HepG2 (cell line): ENCODE data around the gene KRT15. TPM values are rescaled to one million over a fixed set of nuclear protein-coding genes. Genes with fewer than 3 reads are reported as not detected.
A peak's percentile ranks its signal among the peaks of the same experiment; 100 is the strongest.

ENCODE experiments used
- AGO2 ChIP-seq: fragments of 200-400 bp; formaldehyde crosslinking; optimal IDR thresholded peaks from 2 replicates; pipeline ENCODE3; 2017; ENCODE audit warnings: mild to moderate bottlenecking, low read depth, low read length, moderate library complexity
- BRCA1 ChIP-seq: sonication (generic); formaldehyde crosslinking; IDR thresholded peaks from 2 replicates; pipeline ENCODE4 v1.4.0; 2020; ENCODE audit warnings: missing genetic modification reagents
- CEBPB ChIP-seq: IDR thresholded peaks from 2 replicates; pipeline ENCODE4 v1.6.1; 2011; ENCODE audit warnings: low read depth, low read length, improper control_type of control experiment, borderline replicate concordance
- GATAD1 ChIP-seq: IDR thresholded peaks from 2 replicates; pipeline ENCODE4 v1.6.1; 2016; ENCODE audit warnings: missing genetic modification reagents, missing compliant biosample characterization
- HNRNPLL ChIP-seq: fragments of 200-400 bp; formaldehyde crosslinking; IDR thresholded peaks from 2 replicates; pipeline ENCODE4 v1.6.1; 2017; ENCODE audit warnings: mild to moderate bottlenecking, low read depth, low read length; ENCODE audit not compliant: poor library complexity, severe bottlenecking
- JUN ChIP-seq: sonication (generic); formaldehyde crosslinking; IDR thresholded peaks from 2 replicates; pipeline ENCODE4 v1.4.0; 2020; ENCODE audit warnings: mild to moderate bottlenecking, missing genetic modification reagents
- KDM5A ChIP-seq: fragments of 200-600 bp; sonication (generic); IDR thresholded peaks from 2 replicates; pipeline ENCODE4 v1.7.0; 2018; ENCODE audit warnings: antibody characterized with exemption, mild to moderate bottlenecking, low read length, borderline replicate concordance
- KDM5B ChIP-seq: sonication (generic); formaldehyde crosslinking; IDR thresholded peaks from 2 replicates; pipeline ENCODE4 v1.4.0; 2020; ENCODE audit warnings: missing genetic modification reagents, mild to moderate bottlenecking, borderline replicate concordance
- RBAK ChIP-seq: sonication (generic); formaldehyde crosslinking; IDR thresholded peaks from 2 replicates; pipeline ENCODE4 v1.5.1; 2020; ENCODE audit warnings: mild to moderate bottlenecking, missing genetic modification reagents
- STAG1 ChIP-seq: sonication (generic); formaldehyde crosslinking; IDR thresholded peaks from 2 replicates; pipeline ENCODE4 v1.4.0; 2020; ENCODE audit warnings: missing genetic modification reagents
- ZBTB21 ChIP-seq: sonication (generic); formaldehyde crosslinking; IDR thresholded peaks from 2 replicates; pipeline ENCODE4 v1.4.0; 2020; ENCODE audit warnings: missing genetic modification reagents
- ZEB1 ChIP-seq: IDR thresholded peaks from 2 replicates; pipeline ENCODE4 v1.6.1; 2012; ENCODE audit warnings: mild to moderate bottlenecking, low read depth, inconsistent platforms; ENCODE audit not compliant: insufficient replicate concordance
- ZMAT3 ChIP-seq: sonication (generic); formaldehyde crosslinking; conservative IDR thresholded peaks from 2 replicates; pipeline ENCODE4 v1.7.0; 2021; ENCODE audit warnings: missing genetic modification reagents
- ZNF501 ChIP-seq: sonication (generic); formaldehyde crosslinking; IDR thresholded peaks from 2 replicates; pipeline ENCODE4 v1.5.1; 2020; ENCODE audit warnings: mild to moderate bottlenecking, moderate library complexity, missing genetic modification reagents
- ZNF598 ChIP-seq: sonication (generic); formaldehyde crosslinking; IDR thresholded peaks from 2 replicates; pipeline ENCODE4 v1.5.1; 2020; ENCODE audit warnings: mild to moderate bottlenecking, missing genetic modification reagents, borderline replicate concordance
- polyA plus RNA-seq, 8 experiments: library from polyadenylated mRNA; depleted of rRNA in 3 of 8; stranded (reverse) in 7 of 8; unstranded in 1 of 8; fragments of >200 nt; fragmentation: Illumina TruSeq in 4 of 8; extraction: Trizol in 4 of 8; gene quantifications; 2 replicates each; pipeline versions ENCODE4 v1.2.1 to v1.2.3, GENCODE V29; 2011 to 2016; ENCODE audit warnings: low read depth in 4 of 8, missing spikeins in 1 of 8, mixed read lengths in 1 of 8; ENCODE audit not compliant: insufficient read depth in 1 of 8
- total RNA-seq, 5 experiments: library from RNA; depleted of rRNA; stranded (reverse); fragments of >200 nt; fragmentation: Illumina TruSeq; extraction: Trizol; gene quantifications; 2 replicates each; pipeline ENCODE4 v1.2.3, GENCODE V29; 2016; ENCODE audit warnings: low read depth in 1 of 5
- TF ChIP-seq, protein P1 (sequence below): sonication (generic); formaldehyde crosslinking; IDR thresholded peaks from 2 replicates; pipeline ENCODE4 v1.5.0; 2020; ENCODE audit warnings: mild to moderate bottlenecking, missing genetic modification reagents, moderate library complexity
- TF ChIP-seq, protein P2 (sequence below): sonication (generic); formaldehyde crosslinking; IDR thresholded peaks from 2 replicates; pipeline ENCODE4 v1.4.0; 2020; ENCODE audit warnings: missing genetic modification reagents
- TF ChIP-seq, protein P3 (sequence below): IDR thresholded peaks from 2 replicates; pipeline ENCODE4 v1.6.1; 2016; ENCODE audit warnings: low read depth, control low read depth
- TF ChIP-seq, protein P4 (sequence below): sonication (generic); formaldehyde crosslinking; IDR thresholded peaks from 2 replicates; pipeline ENCODE4 v1.4.0; 2020; ENCODE audit warnings: mild to moderate bottlenecking, missing genetic modification reagents
- TF ChIP-seq, protein P5 (sequence below): sonication (generic); formaldehyde crosslinking; IDR thresholded peaks from 2 replicates; pipeline ENCODE4 v1.5.0; 2020; ENCODE audit warnings: missing genetic modification reagents, mild to moderate bottlenecking, borderline replicate concordance
- TF ChIP-seq, protein P6 (sequence below): sonication (generic); formaldehyde crosslinking; IDR thresholded peaks from 2 replicates; pipeline ENCODE4 v1.8.1; 2023; ENCODE audit warnings: mild to moderate bottlenecking, missing genetic modification reagents

The KRT15 gene
- total and polyA plus RNA-seq, 2 of the 13 experiments (the other 11 are each of a cell fraction or from before 2014, with no cell fraction given) = 0.46 to 0.63 TPM

DNA sequence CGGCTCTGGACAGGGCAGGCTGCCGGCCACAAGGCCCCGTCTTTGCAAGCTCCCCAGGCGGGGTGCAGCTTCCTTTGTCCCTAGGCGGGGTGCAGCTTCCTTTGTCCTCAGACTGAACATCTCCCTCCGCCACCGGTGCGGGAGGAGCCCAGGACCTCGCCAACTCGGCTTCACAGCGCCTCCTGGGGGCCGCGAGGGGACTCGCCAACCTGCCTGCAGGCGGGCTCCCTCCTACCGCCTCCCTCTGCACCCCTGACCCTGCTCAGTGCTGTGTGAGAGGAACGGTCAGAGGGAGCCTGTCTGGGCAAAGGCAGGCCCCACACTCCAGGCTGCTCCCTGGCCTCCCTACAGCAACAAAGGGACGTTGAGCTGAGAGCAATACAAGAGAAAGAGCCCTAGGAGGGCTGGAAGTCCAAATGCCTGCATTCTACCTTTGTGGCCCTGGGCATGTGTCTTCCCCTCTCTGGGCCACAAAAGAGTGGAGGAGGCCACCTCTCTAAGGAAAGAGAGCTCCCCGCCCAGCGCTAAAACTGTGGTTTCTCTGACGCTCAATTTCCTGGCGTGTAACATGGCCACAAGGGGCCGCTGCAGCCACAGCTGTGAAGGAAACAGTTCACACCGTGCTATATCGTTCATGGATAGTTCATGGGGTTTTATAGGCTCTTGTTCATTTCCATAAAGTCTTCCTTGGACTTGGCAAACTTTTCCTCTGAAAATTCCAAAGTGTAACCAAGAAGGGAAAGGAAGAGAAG is 30.3 kb upstream of the KRT15 start (continued):
- TF ChIP-seq ZNF501 (CRISPR knock-in tag) = peak; percentile 66; the same call in 1 of the 2 replicates
- TF ChIP-seq ZNF598 = peak; percentile 62; the same call in 1 of the 2 replicates
- TF ChIP-seq, protein P1, sequence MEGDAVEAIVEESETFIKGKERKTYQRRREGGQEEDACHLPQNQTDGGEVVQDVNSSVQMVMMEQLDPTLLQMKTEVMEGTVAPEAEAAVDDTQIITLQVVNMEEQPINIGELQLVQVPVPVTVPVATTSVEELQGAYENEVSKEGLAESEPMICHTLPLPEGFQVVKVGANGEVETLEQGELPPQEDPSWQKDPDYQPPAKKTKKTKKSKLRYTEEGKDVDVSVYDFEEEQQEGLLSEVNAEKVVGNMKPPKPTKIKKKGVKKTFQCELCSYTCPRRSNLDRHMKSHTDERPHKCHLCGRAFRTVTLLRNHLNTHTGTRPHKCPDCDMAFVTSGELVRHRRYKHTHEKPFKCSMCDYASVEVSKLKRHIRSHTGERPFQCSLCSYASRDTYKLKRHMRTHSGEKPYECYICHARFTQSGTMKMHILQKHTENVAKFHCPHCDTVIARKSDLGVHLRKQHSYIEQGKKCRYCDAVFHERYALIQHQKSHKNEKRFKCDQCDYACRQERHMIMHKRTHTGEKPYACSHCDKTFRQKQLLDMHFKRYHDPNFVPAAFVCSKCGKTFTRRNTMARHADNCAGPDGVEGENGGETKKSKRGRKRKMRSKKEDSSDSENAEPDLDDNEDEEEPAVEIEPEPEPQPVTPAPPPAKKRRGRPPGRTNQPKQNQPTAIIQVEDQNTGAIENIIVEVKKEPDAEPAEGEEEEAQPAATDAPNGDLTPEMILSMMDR = peak; percentile 89
- peak; percentile 5; the same call in 1 of the 2 replicates for TF ChIP-seq GATAD1 (CRISPR knock-in tag)
- no peak for TF ChIP-seq AGO2
- TF ChIP-seq JUN = no peak
- peak; percentile 77; the same call in 1 of the 2 replicates for TF ChIP-seq RBAK
- peak; percentile 36 for TF ChIP-seq HNRNPLL
- no peak for TF ChIP-seq CEBPB
- TF ChIP-seq STAG1 (CRISPR knock-in tag) = peak; percentile 89
- TF ChIP-seq BRCA1 (CRISPR knock-in tag) = no peak
- TF ChIP-seq ZEB1 = no peak
- TF ChIP-seq, protein P2, sequence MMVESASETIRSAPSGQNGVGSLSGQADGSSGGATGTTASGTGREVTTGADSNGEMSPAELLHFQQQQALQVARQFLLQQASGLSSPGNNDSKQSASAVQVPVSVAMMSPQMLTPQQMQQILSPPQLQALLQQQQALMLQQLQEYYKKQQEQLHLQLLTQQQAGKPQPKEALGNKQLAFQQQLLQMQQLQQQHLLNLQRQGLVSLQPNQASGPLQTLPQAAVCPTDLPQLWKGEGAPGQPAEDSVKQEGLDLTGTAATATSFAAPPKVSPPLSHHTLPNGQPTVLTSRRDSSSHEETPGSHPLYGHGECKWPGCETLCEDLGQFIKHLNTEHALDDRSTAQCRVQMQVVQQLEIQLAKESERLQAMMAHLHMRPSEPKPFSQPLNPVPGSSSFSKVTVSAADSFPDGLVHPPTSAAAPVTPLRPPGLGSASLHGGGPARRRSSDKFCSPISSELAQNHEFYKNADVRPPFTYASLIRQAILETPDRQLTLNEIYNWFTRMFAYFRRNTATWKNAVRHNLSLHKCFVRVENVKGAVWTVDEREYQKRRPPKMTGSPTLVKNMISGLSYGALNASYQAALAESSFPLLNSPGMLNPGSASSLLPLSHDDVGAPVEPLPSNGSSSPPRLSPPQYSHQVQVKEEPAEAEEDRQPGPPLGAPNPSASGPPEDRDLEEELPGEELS = no peak
- TF ChIP-seq, protein P3, sequence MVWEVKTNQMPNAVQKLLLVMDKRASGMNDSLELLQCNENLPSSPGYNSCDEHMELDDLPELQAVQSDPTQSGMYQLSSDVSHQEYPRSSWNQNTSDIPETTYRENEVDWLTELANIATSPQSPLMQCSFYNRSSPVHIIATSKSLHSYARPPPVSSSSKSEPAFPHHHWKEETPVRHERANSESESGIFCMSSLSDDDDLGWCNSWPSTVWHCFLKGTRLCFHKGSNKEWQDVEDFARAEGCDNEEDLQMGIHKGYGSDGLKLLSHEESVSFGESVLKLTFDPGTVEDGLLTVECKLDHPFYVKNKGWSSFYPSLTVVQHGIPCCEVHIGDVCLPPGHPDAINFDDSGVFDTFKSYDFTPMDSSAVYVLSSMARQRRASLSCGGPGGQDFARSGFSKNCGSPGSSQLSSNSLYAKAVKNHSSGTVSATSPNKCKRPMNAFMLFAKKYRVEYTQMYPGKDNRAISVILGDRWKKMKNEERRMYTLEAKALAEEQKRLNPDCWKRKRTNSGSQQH (CRISPR knock-in tag) = peak; percentile 27
- TF ChIP-seq, protein P4, sequence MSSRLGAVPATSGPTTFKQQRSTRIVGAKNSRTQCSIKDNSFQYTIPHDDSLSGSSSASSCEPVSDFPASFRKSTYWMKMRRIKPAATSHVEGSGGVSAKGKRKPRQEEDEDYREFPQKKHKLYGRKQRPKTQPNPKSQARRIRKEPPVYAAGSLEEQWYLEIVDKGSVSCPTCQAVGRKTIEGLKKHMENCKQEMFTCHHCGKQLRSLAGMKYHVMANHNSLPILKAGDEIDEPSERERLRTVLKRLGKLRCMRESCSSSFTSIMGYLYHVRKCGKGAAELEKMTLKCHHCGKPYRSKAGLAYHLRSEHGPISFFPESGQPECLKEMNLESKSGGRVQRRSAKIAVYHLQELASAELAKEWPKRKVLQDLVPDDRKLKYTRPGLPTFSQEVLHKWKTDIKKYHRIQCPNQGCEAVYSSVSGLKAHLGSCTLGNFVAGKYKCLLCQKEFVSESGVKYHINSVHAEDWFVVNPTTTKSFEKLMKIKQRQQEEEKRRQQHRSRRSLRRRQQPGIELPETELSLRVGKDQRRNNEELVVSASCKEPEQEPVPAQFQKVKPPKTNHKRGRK (CRISPR knock-in tag) = no peak
- no peak for TF ChIP-seq ZBTB21 (CRISPR knock-in tag)
- TF ChIP-seq, protein P5, sequence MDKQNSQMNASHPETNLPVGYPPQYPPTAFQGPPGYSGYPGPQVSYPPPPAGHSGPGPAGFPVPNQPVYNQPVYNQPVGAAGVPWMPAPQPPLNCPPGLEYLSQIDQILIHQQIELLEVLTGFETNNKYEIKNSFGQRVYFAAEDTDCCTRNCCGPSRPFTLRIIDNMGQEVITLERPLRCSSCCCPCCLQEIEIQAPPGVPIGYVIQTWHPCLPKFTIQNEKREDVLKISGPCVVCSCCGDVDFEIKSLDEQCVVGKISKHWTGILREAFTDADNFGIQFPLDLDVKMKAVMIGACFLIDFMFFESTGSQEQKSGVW (CRISPR knock-in tag) = no peak
- TF ChIP-seq KDM5A = no peak
- no peak for TF ChIP-seq ZMAT3 (CRISPR knock-in tag)
- peak; percentile 96; the same call in 1 of the 2 replicates for TF ChIP-seq KDM5B (CRISPR knock-in tag)
- TF ChIP-seq, protein P6, sequence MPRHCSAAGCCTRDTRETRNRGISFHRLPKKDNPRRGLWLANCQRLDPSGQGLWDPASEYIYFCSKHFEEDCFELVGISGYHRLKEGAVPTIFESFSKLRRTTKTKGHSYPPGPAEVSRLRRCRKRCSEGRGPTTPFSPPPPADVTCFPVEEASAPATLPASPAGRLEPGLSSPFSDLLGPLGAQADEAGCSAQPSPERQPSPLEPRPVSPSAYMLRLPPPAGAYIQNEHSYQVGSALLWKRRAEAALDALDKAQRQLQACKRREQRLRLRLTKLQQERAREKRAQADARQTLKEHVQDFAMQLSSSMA (CRISPR knock-in tag) = 0 out of 2 replicates have a peak, but pooled peaks have one; percentile 38
